Hematopoietic multipotent progenitor cell treated with erythropoietin and hydrocortisone succinate and interleukin-3 and kit ligand, for 8 days (in vitro differentiated cells): ENCODE results near the gene CDH15.
"Not testable (repeated sequence)": the region's sequence is repeated elsewhere in the genome, so short reads cannot be mapped to it uniquely, and the experiment has no call there.

ENCODE experiments used
- DNase-seq: peaks from one replicate; pipeline ENCODE4 v3.0.0-alpha.2; 2015

Gene CDH15

GRCh38 chr16:89174055-89174827 lies 2.7 kb downstream of the CDH15 start:
- DNase-seq = no peak

GRCh38 chr16:89174877-89175276 lies 3.3 kb downstream of the CDH15 start:
- no peak for DNase-seq

DNA sequence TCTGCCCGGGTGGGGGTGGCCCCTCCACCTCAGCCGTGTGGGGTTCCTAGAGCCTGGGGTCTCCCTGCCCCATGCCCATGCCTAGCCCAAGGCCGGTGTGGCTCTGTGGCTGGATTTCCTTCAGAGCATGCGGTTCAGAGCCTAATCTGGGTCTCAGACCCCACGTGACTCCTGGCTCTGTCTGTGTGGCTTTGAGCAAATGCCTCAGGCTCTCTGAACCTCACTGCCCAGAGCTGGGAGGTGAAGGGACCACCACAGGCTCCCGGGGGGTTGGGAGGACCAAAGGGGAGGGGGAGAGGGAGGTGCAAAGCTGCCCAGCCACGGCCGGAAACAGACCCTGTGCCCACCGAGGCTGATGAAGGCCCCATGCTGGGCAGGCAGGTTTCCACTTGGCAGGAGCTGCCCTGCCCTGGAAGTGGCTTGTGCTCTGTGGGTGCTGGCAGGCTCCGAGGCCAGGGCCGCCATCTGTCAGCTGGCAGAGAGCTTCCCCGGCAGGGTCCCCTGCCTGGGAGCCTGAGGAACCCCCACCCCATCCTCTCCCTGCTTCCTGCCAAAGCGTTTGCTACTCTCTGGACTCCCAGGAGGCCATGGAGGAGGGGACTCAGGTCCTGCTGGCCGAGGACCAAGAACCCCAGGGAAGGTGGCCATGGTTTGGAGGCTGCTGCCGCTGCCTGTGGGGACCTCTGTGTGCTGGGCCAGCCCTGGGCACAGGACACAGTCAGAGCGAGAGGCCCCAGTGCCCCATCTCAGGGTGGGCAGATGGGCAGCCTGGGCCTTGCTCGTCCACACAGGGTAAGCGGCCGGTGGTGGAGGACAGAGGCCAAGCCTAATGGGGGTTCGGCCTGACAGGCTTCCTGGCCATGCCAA lies 4.0 kb downstream of the CDH15 start:
- no peak for DNase-seq

DNA sequence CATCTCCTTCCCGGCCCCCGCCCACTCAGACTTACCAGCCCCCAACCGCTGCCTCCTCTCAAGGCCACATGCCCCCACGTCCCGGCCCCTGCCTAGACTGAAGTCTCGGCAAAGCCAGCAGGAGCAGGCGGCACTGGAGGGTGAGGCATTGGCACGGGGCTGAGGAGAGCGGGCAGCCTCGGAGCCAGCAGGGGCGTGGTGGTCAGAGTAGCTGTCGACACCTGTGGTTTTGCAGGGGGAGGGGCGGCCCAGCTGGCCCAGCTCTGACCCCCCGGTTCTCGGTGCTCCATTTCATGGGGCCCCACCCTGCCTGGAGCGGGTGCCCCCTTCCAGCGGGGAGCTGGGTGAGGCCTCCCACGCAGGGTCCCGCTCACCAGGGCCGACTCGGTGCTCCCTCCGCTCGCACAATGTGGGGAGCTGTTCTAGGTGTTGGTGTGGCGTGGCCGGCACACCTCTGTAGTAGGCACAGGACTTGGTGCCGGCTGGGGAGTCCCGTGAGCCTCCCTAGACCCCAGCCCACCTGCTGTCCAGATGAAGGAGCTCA lies 4.7 kb downstream of the CDH15 start:
- DNase-seq = no peak

DNA sequence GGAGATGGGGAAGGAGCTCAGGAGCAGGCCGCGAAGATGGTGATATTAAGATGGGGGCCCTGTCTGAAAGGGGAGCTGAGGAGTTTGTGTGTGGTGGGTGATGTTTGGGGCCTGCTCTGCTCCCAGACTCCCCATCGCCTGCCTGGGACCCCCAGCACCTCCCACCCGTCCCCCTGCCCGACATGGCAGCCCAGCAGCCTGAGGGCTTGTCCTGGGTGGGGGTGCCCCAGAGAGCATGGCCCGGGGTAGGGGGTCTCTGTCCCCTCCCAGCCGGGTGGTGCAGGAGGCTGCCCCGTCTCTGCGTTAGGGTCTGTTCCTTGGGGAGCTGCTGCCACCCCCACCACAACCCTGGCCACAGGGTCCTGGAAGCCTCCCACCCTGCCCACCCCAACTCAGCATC lies 5.2 kb downstream of the CDH15 start:
- no peak for DNase-seq

DNA sequence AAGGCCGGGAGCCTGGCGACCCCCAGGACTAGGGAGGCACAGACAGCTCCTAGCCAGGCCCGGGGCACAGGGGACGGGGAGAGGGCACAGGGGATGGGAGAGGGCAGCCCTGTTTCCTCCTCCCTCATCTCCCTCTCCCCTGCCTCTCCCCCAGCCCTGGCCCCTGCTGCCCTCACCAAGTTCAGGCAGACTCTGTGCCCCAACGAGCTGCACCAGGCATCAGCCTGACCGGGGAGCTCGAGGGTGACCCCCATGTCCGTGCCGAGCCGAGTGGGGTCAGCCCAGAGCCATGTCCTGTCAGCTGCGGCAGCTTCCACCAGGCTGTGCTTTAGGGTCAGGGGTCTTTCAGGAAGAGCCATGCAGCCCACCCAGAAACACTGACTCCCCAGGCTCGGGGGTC lies 6.0 kb downstream of the CDH15 start:
- DNase-seq = no peak

GRCh38 chr16:89178453-89179147 lies 7.1 kb downstream of the CDH15 start:
- no peak for DNase-seq

GRCh38 chr16:89179148-89179484 lies 7.6 kb downstream of the CDH15 start:
- no peak for DNase-seq

DNA sequence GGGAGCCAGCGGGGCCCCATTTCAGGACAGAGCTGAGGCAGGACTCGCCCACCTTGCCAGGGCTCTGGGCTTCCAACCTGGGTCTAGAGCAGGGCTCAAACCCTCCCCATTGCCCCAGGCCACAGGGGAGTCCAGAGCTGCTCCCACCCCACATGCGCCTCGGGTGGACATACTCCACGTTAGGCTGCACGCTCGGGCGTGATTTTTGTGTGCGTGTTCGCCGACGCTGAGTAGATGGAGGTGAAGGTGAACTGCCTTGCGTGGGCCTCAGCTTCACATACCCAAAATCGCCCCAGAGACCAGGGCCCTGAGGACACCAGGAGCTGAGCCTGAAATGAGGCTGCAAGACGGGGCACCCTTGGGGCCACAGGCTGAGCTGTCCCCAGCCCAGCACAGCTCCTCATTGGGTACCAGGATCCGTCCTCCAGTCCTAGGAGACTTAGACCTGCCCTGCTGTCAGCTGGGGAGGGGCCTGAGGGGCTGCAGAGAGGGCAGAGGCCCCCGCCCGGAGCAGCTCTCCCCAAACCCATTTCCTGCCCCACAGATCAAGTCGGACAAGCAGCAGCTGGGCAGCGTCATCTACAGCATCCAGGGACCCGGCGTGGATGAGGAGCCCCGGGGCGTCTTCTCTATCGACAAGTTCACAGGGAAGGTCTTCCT lies 8.2 kb downstream of the CDH15 start:
- DNase-seq = no peak

DNA sequence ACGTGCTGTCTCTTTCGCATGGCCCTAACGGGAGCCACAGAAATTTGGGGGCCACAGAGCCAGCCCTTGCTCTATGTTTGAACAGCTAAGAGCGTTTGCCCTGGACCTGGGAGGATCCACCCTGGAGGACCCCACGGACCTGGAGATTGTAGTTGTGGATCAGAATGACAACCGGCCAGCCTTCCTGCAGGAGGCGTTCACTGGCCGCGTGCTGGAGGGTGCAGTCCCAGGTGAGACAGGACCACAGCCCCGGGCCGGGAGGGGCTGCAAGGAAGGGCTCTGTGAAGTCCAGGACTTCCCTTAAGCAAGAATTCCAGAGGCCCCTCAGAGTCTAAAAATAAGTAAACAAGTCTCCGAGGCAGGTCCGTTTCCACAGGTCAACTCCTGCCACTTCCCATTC lies 11.9 kb downstream of the CDH15 start:
- DNase-seq = no peak

- no peak for DNase-seq
Measured at GRCh38 chr16:89183975-89184676, 12.6 kb downstream of the CDH15 start.

GRCh38 chr16:89184677-89184932 lies 13.1 kb downstream of the CDH15 start:
- DNase-seq = no peak

DNA sequence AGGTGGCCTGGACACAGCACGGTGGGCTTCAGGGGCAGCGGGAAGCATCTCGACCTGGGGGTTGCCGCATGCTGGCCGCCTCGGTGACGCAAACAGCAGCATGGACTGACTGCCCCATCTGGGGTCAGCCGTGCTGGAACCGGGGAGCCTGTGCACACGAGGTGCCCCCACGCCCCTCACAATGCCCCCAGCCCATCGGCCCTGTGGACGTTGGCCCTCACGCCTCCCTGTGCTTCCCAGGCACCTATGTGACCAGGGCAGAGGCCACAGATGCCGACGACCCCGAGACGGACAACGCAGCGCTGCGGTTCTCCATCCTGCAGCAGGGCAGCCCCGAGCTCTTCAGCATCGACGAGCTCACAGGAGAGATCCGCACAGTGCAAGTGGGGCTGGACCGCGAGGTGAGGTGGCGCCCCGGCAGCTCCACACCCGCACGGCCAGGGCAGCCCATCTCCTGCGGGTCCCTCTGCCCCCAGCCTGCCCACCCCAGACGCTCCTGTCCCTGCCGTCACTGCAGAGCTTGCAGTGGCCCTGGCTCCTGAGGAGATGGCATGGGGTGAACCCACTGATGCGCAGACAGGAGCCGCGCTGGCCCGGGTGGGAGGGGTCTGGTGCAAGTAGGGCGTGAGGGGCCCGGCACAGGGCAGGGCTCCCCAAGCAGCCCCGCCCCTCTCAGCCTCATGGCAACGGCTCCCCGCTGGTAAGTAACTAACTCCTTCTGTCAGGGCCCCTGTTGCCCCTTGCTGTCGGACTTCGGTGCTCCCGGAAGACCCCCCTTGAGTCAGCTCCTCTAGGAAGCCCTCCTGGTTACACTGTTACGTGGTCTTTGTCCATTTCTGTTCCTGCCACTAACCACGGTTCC lies 13.6 kb downstream of the CDH15 start:
- DNase-seq = no peak

DNA sequence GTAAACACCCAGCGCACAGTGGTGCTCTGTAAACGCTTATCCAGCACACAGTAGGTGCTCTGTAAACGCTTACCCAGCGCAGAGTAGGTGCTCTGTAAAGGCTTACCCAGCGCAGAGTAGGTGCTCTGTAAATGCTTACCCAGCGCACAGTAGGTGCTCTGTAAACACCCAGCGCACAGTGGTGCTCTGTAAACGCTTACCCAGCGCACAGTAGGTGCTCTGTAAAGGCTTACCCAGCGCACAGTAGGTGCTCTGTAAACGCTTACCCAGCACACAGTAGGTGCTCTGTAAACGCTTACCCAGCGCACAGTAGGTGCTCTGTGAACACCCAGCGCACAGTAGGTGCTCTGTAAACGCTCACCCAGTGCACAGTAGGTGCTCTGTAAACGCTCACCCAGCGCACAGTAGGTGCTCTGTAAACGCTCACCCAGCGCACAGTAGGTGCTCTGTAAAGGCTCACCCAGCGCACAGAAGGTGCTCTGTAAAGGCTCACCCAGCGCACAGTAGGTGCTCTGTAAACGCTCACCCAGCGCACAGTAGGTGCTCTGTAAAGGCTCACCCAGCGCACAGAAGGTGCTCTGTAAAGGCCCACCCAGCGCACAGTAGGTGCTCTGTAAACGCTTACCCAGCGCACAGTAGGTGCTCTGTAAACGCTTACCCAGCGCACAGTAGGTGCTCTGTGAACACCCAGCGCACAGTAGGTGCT lies 14.5 kb downstream of the CDH15 start:
- DNase-seq = not testable (repeated sequence)

GRCh38 chr16:89186593-89187031 lies 15.1 kb downstream of the CDH15 start:
- DNase-seq = not testable (repeated sequence)

- DNase-seq = peak; percentile 31
Measured at GRCh38 chr16:89187032-89187769, 15.7 kb downstream of the CDH15 start.

- no peak for DNase-seq
Measured at GRCh38 chr16:89187770-89188392, 16.3 kb downstream of the CDH15 start.

GRCh38 chr16:89188471-89189357 lies 17.2 kb downstream of the CDH15 start:
- DNase-seq = not testable (repeated sequence)
